Measurements from ENCODE around the gene BRMS1L.
"Not testable (repeated sequence)": the region's sequence is repeated elsewhere in the genome, so short reads cannot be mapped to it uniquely, and the experiment has no call there.

DNA sequence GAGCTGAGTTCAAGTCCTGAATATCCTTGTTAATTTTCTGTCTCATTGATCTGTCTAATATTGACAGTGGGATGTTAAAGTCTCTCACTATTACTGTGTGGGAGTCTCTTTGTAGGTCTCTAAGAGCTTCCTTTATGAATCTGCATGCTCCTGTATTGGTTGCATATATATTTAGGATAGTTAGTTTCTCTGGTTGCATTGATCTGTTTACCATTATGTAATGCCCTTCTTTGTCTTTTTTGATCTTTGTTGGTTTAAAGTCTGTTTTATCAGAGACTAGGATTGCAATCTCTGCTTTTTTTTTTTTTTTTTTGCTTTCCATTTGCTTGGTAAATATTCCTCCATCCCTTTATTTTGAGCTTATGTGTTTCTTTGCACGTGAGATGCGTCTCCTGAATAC lies 15.6 kb downstream of the BRMS1L start:
- TF ChIP-seq, protein P1, sequence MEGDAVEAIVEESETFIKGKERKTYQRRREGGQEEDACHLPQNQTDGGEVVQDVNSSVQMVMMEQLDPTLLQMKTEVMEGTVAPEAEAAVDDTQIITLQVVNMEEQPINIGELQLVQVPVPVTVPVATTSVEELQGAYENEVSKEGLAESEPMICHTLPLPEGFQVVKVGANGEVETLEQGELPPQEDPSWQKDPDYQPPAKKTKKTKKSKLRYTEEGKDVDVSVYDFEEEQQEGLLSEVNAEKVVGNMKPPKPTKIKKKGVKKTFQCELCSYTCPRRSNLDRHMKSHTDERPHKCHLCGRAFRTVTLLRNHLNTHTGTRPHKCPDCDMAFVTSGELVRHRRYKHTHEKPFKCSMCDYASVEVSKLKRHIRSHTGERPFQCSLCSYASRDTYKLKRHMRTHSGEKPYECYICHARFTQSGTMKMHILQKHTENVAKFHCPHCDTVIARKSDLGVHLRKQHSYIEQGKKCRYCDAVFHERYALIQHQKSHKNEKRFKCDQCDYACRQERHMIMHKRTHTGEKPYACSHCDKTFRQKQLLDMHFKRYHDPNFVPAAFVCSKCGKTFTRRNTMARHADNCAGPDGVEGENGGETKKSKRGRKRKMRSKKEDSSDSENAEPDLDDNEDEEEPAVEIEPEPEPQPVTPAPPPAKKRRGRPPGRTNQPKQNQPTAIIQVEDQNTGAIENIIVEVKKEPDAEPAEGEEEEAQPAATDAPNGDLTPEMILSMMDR (conservative IDR thresholded peaks at IDR 0.05; ENCODE audit: low read depth, low read length) = not testable (repeated sequence)
- TF ChIP-seq MAFK (IDR thresholded peaks at IDR 0.05; ENCODE audit: low read depth, low read length); MAZ (IDR thresholded peaks at IDR 0.05; ENCODE audit: borderline replicate concordance, low read depth, low read length); RCOR1 (IDR thresholded peaks at IDR 0.05; ENCODE audit: insufficient replicate concordance, low read length); POLR2A (IDR thresholded peaks at IDR 0.05; ENCODE audit: low read depth, low read length); FOS (IDR thresholded peaks at IDR 0.05; ENCODE audit: low read depth, low read length); BHLHE40 (IDR thresholded peaks at IDR 0.05; ENCODE audit: low read depth, low read length): not testable (repeated sequence)

Measured in IMR-90 (cell line).